ENCODE data around the gene UPK1B. TPM values are rescaled to one million over a fixed set of nuclear protein-coding genes. Genes with fewer than 3 reads are reported as not detected.

Gene UPK1B
- total and polyA plus RNA-seq, 9 of the 15 experiments (the other 6 are each of a cell fraction or from before 2014, with no cell fraction given), result 0.22 to 1.2 (median 0.51) TPM

DNA sequence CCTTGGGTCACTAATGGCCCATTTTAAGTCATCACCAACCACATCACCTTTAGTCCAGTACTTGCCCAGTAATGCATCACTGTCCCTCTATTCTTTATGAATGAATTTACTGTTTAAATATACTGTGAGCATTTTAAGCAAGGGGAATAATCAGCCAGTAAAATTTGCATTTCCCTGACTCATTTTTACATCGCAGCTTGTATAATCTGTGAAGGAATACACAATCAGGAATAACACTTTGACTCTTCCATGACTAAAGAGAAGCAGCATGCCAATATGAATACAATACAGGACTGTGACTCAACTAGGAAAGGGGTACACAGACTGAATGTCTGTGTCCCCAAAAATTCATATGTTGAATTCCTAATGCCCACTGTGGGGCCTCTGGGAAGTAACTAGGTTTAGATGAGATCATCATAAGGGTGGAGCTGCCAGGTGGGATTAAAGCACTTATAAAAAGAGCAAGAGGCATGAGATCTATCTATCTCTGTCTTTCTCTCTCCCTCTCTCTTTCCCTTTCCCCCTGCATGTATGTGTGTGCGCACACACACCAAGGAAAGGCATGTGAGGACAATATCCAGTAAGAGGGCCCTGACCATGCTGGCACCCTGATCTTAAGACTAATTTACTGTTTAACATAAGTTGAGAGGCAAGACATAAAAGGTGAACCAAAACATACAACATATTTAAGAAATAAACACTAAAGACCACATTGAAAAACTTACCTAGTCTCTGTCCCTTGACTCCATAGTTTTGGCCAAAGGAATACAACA, 55.2 kb downstream of the UPK1B start:
- DNase-seq (ENCODE audit: extremely low read depth in 1 of 4, low spot score in 3 of 4) (no peak), FAIRE-seq (no peak), ATAC-seq (no peak)
- no peak overlapping the region for H2AFZ ChIP-seq (ENCODE audit: low read depth, low read length)
- H3K27ac ChIP-seq (ENCODE audit: extremely low read depth, low read depth, low read length), result no peak overlapping the region
- H3K79me2 ChIP-seq (ENCODE audit: control insufficient read depth, insufficient read depth, low read length), result no peaks in the 10 kb centered on the region
- H3K4me1 ChIP-seq (replicated peaks in 1 of 2; ENCODE audit: control insufficient read depth in 2 of 2, insufficient read depth in 2 of 2, low read length in 2 of 2), result no peaks in the 10 kb centered on the region; a peak in 1 of 5 replicates
- intact Hi-C loops (cut with micrococcal nuclease), result no loop called here
- no peak for TF ChIP-seq ZC3H4 (CRISPR knock-in tag; IDR thresholded peaks at IDR 0.05; ENCODE audit: borderline replicate concordance)
- no peak for TF ChIP-seq RBM39 (optimal IDR thresholded peaks at IDR 0.05; ENCODE audit: low read depth, low read length)
- TF ChIP-seq POLR3G (IDR thresholded peaks at IDR 0.05; ENCODE audit: extremely low read depth, insufficient read length, insufficient replicate concordance), result no peak
- TF ChIP-seq SNIP1 (IDR thresholded peaks at IDR 0.05; ENCODE audit: low read depth), result no peak
- no peak for TF ChIP-seq GTF2F1 (IDR thresholded peaks at IDR 0.05; ENCODE audit: low read depth, low read length)
- TF ChIP-seq HSF4 (CRISPR knock-in tag; IDR thresholded peaks at IDR 0.05; ENCODE audit: borderline replicate concordance), result no peak
- TF ChIP-seq ZNF778 (CRISPR knock-in tag; IDR thresholded peaks at IDR 0.05), result no peak
- TF ChIP-seq SRSF7 (optimal IDR thresholded peaks at IDR 0.05; ENCODE audit: low read depth, low read length), result no peak
- no peak for TF ChIP-seq KDM2B (CRISPR knock-in tag; IDR thresholded peaks at IDR 0.05)
- no peak for TF ChIP-seq MED1 (CRISPR knock-in tag; IDR thresholded peaks at IDR 0.05; ENCODE audit: borderline replicate concordance)
- TF ChIP-seq EZH2 (IDR thresholded peaks at IDR 0.05; ENCODE audit: borderline replicate concordance, low read depth, low read length), result no peak
- H3K4me2 ChIP-seq (ENCODE audit: insufficient read depth, low read length), result no peak overlapping the region
- in situ Hi-C loops (cut with MboI), result loop anchor here (25.0 kb wide), 1 partner anchor 341 kb away; no protein-coding TSS in a partner anchor
- BruUV-seq (replicated peaks), result no TSS peak
- no peak overlapping the region for H3K9ac ChIP-seq (ENCODE audit: insufficient read depth in 1 of 2, low read depth in 2 of 2, low read length in 2 of 2)
- H3K27me3 ChIP-seq (ENCODE audit: control insufficient read depth in 2 of 2, insufficient read depth in 2 of 2, low read length in 2 of 2), result no peaks in the 10 kb centered on the region
- no peak overlapping the region for H3K4me3 ChIP-seq
- H3K9me3 ChIP-seq (replicated peaks; ENCODE audit: control insufficient read depth, insufficient read depth, low read depth, low read length), result no peaks in the 10 kb centered on the region
- no peaks in the 10 kb centered on the region for H3K9me1 ChIP-seq (ENCODE audit: control insufficient read depth, insufficient read depth, low read length)
- peaks cover 59% of the 10 kb centered on the region; the same call in 2 of the 3 replicates for H3K36me3 ChIP-seq (ENCODE audit: control insufficient read depth, insufficient read depth, low read length)
- no peaks in the 10 kb centered on the region for H4K20me1 ChIP-seq (replicated peaks; ENCODE audit: control insufficient read depth, insufficient read depth, low read length)
- WGBS (ENCODE audit: insufficient coverage, low coverage, missing lambda C conversion rate), result 75% methylated on average over 2 of the region's 2 CpGs
- ChIA-PET POLR2A (no interaction called here), CTCF (ENCODE audit: low intra/inter-chr PET ratio) (no interaction called here)
